Colonic mucosa (tissue), 4 donors: ENCODE data around the gene GRID1. TPM values are rescaled to one million over a fixed set of nuclear protein-coding genes. Genes with fewer than 3 reads are reported as not detected.

Source experiments
- DNase-seq: peaks from one replicate; pipeline ENCODE4 v3.0.0-alpha.2; 2020
- H3K27ac ChIP-seq: fragments of 200-600 bp; one replicate; pipeline ENCODE4 v1.8.0; 2021
- H3K27me3 ChIP-seq: fragments of 200-600 bp; one replicate; pipeline ENCODE4 v1.8.0; 2021
- H3K36me3 ChIP-seq: fragments of 200-600 bp; one replicate; pipeline ENCODE4 v1.8.0; 2021
- H3K4me1 ChIP-seq: fragments of 200-600 bp; one replicate; pipeline ENCODE4 v1.8.0; 2021; ENCODE audit warnings: mild to moderate bottlenecking
- H3K4me3 ChIP-seq: fragments of 200-600 bp; one replicate; pipeline ENCODE4 v1.8.0; 2021
- H3K9ac ChIP-seq, 2 donors: one replicate each; pipeline ENCODE4 v1.7.0; 2013; ENCODE audit warnings: control low read depth in 2 of 2, low read depth in 2 of 2, low read length in 2 of 2
- H3K9me3 ChIP-seq: fragments of 200-600 bp; one replicate; pipeline ENCODE4 v1.8.0; 2021
- intact Hi-C: fragments of 100-400 bp; cut with DNase I; formaldehyde crosslinking; loops from one replicate; pipeline ENCODE4 v1.14.1; 2022
- microRNA-seq: library from miRNA; unstranded; fragments of <30 nt; microRNA quantifications from one replicate; pipeline ENCODE4, GENCODE V29; 2019
- total RNA-seq, 2 donors: library from RNA; stranded (reverse); fragmentation: NEBNext Ultra II Directional in 1 of 2; extraction: Animal tissue kit (Norgen Biotek cat#: 25700) in 1 of 2; gene quantifications; one replicate each; pipeline ENCODE4 v1.2.1, GENCODE V29; 2021
- TF ChIP-seq, protein P1 (sequence below): fragments of 200-600 bp; IDR thresholded peaks from one replicate; pipeline ENCODE4 v1.8.0; 2022; ENCODE audit warnings: antibody characterized with exemption, mild to moderate bottlenecking
- donor health status: healthy.
- donor health status: DM: no; HTN: no; CAD: no.
- donor health status: DM: no; HTN: no; CAD: no.

Gene GRID1
- total RNA-seq, 2 donors from 2014 or later: 0.30 to 0.37 TPM

DNA sequence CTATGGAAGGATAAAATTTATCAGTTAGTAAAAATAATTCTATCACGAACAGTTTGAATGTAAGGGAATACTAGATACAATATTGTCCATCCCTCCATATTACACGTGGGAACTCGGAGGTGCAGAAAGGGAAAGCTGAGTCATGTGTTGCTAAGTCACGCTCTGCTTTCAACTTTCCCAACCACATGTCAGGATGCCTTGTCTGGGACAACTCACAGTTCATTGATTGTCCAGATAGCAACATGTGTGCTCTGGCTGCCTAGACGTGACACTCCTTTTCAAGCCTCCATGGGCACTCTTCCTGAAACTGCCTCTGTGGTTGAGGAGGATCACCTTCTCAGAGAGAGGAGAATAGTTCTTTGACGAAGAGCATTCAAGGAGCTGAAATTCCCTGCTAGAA, 808.1 kb downstream of the GRID1 start:
- Histone ChIP-seq H3K4me1 (no peaks in the 10 kb centered on the region), H3K27ac (no peak overlapping the region)
- intact Hi-C loops: no loop called here

DNA sequence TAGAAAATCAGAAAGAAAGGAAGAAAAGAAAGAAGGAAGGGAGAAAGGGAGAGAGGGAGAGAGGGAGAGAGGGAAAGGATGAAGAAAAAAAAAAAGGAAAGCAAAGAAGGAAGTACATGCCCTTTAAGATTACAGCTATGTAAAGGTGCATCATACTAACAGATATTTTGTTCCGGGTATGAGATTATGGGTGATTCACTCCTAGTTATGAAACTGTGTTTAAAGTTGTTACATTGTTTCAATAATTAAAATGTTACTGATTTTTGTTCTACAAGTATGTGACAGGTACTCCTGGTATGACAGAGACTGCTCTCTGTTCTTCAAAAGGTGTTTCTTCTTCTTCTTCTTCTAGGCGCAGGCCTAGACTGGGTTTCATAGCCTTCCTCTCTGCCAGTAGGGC, 808.9 kb downstream of the GRID1 start:
- DNase-seq: no peak
- Histone ChIP-seq H3K9ac (no peak overlapping the region), H3K9me3 (no peaks in the 10 kb centered on the region), H3K4me1 (no peaks in the 10 kb centered on the region), H3K36me3 (no peaks in the 10 kb centered on the region), H3K27ac (no peak overlapping the region), H3K27me3 (no peaks in the 10 kb centered on the region), H3K4me3 (no peak overlapping the region)
- intact Hi-C loops: no loop called here
- TF ChIP-seq, protein P1, sequence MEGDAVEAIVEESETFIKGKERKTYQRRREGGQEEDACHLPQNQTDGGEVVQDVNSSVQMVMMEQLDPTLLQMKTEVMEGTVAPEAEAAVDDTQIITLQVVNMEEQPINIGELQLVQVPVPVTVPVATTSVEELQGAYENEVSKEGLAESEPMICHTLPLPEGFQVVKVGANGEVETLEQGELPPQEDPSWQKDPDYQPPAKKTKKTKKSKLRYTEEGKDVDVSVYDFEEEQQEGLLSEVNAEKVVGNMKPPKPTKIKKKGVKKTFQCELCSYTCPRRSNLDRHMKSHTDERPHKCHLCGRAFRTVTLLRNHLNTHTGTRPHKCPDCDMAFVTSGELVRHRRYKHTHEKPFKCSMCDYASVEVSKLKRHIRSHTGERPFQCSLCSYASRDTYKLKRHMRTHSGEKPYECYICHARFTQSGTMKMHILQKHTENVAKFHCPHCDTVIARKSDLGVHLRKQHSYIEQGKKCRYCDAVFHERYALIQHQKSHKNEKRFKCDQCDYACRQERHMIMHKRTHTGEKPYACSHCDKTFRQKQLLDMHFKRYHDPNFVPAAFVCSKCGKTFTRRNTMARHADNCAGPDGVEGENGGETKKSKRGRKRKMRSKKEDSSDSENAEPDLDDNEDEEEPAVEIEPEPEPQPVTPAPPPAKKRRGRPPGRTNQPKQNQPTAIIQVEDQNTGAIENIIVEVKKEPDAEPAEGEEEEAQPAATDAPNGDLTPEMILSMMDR: no peak

More for the DNA sequence above, 808.1 kb downstream of the GRID1 start:
- DNase-seq: no peak
- H3K4me3 ChIP-seq: no peak overlapping the region
- TF ChIP-seq, protein P1: no peak
- H3K9me3 ChIP-seq: no peaks in the 10 kb centered on the region
- H3K36me3 ChIP-seq: no peaks in the 10 kb centered on the region
- no peaks in the 10 kb centered on the region for H3K27me3 ChIP-seq
- H3K9ac ChIP-seq: no peak overlapping the region

DNA sequence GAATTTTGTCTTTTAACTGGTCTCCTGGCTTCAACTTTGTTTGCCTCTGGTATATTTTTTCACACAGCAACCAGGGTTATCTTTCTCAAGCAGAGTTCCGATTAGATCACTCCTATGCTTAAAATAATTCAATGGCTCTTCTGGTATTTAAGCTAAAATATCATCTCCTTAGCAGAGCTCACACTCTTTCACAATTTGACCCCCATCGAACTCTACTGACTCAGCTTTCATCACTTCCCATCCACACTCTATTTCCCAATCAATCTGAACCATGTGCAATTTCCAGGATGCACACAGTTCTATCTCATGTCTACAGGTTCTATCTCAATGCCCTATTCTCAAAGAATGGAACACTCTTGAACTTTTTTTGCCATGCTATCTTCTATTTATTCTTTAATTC, 809.5 kb downstream of the GRID1 start:
- no peaks in the 10 kb centered on the region for H3K27me3 ChIP-seq
- DNase-seq: no peak
- no peak overlapping the region for H3K4me3 ChIP-seq
- H3K27ac ChIP-seq: no peak overlapping the region
- H3K9ac ChIP-seq: no peak overlapping the region
- TF ChIP-seq, protein P1: no peak
- H3K4me1 ChIP-seq: no peaks in the 10 kb centered on the region
- no peaks in the 10 kb centered on the region for H3K9me3 ChIP-seq
- intact Hi-C loops: no loop called here
- H3K36me3 ChIP-seq: no peaks in the 10 kb centered on the region

Small RNA genes lying within 50 kb of the gene (microRNA-seq; reads per million reads assigned to microRNA genes)
- 4.4 reads per million for gene MIR346

Other genes starting within 250 kb of the GRID1 start
- gene WAPL, start 155.0 kb upstream of the GRID1 start, total RNA-seq: 10 to 100 TPM; 32.7 to 33.9 TPM